ENCODE measurements around the gene ACAP3.

DNA sequence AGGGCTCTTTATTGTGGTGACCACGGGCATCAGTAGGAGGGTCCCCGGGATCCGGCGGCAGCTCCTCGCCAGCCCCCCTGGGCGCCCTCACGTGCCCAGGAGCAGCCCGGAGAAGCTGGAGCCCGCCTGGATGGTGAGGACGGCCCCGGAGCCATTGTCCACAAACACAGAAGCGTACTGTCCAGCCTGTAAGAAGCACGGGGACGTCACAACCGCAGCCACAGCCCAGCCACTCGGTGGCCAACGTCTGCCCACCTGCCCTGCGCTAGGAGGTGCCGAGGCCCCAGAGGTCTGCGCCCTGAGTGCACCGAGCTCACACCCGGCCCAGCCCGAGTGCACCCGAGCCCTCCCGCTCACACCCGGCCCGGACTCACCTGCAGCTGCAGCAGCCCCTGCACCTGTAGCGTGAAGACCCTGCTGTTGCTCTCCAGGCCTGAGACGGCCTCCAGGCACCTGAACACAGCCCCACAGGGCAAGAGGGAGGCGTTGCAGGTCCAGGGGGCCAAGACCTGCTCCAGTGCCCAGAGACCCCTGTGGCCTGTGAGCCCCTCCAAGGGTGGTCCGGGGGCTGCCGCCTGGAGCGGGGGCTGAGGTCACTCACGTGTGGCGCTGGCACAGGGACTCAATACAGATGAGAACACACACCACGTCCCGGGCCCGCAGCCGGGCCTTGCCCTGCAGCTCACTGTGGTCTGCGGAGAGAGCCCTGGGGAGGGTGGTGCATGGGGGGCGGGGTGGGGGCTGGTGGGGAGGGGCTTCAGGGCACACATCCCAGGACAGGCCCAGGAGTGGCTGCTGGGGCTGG is 65.1 kb downstream of the ACAP3 start:
- no peak for TF ChIP-seq POLR2AphosphoS5 (IDR thresholded peaks at IDR 0.05; ENCODE audit: borderline replicate concordance, low read depth, low read length)
- TF ChIP-seq EZH2 (IDR thresholded peaks at IDR 0.05) = no peak
- no peak for TF ChIP-seq FOXP2 (optimal IDR thresholded peaks at IDR 0.05; ENCODE audit: control extremely low read depth, extremely low read length, insufficient read depth)
